ENCODE results near the gene SCAI.

Gene SCAI

DNA sequence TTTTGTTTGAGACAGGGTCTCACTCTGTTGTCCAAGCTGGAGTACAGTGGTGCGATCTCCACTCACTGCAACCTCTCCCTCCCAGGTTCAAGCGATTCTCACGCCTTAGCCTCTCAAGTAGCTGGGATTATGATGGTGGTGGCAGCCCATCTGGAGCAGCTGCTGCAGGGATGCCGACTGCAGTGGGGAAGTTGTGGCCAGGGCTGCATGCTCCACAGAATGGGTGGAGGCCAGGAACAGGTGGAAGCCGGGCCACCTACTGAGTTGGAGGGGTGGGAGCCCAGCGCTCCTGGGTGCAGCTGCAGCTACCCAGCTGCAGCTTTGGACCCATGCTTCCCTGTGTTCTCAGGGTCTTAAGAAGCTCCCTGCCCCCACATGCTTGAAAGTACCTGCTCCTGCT lies 99.7 kb downstream of the SCAI start:
- no peak overlapping the region for H3K9ac ChIP-seq (ENCODE audit: low read depth, low read length, poor library complexity, severe bottlenecking)
- TF ChIP-seq, protein P1, sequence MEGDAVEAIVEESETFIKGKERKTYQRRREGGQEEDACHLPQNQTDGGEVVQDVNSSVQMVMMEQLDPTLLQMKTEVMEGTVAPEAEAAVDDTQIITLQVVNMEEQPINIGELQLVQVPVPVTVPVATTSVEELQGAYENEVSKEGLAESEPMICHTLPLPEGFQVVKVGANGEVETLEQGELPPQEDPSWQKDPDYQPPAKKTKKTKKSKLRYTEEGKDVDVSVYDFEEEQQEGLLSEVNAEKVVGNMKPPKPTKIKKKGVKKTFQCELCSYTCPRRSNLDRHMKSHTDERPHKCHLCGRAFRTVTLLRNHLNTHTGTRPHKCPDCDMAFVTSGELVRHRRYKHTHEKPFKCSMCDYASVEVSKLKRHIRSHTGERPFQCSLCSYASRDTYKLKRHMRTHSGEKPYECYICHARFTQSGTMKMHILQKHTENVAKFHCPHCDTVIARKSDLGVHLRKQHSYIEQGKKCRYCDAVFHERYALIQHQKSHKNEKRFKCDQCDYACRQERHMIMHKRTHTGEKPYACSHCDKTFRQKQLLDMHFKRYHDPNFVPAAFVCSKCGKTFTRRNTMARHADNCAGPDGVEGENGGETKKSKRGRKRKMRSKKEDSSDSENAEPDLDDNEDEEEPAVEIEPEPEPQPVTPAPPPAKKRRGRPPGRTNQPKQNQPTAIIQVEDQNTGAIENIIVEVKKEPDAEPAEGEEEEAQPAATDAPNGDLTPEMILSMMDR (conservative IDR thresholded peaks at IDR 0.05; ENCODE audit: low read length), result no peak
- no peak for TF ChIP-seq EZH2phosphoT487 (IDR thresholded peaks at IDR 0.05; ENCODE audit: borderline replicate concordance)
- no peaks in the 10 kb centered on the region for H3K9me3 ChIP-seq (ENCODE audit: insufficient read depth, low read depth, low read length)
- H3F3A ChIP-seq (ENCODE audit: low read depth), result peaks cover 14% of the 10 kb centered on the region; the same call in 1 of the 2 replicates
- H4K20me1 ChIP-seq (ENCODE audit: insufficient read depth, low read length, poor library complexity, severe bottlenecking), result no peaks in the 10 kb centered on the region
- H3K4me1 ChIP-seq (ENCODE audit: insufficient read depth, low read length, poor library complexity, severe bottlenecking), result peaks cover 31% of the 10 kb centered on the region
- no peak overlapping the region for H2AFZ ChIP-seq (ENCODE audit: low read length)
- H3K36me3 ChIP-seq (ENCODE audit: insufficient read depth, low read length), result peaks cover 34% of the 10 kb centered on the region; the same call in 1 of the 2 replicates
- H3K79me2 ChIP-seq (ENCODE audit: insufficient read depth, low read length), result peaks cover 29% of the 10 kb centered on the region; the same call in 1 of the 2 replicates
- no peak overlapping the region for H3K4me3 ChIP-seq (ENCODE audit: low read length, poor library complexity, severe bottlenecking)
- no peaks in the 10 kb centered on the region for H3K27me3 ChIP-seq (ENCODE audit: insufficient read depth, low read length, poor library complexity, severe bottlenecking)
- H3K4me2 ChIP-seq (ENCODE audit: low read depth, low read length, poor library complexity, severe bottlenecking), result no peak overlapping the region
- H3K9me2 ChIP-seq (replicated peaks; ENCODE audit: low read depth, low read length), result no peaks in the 10 kb centered on the region

DNA sequence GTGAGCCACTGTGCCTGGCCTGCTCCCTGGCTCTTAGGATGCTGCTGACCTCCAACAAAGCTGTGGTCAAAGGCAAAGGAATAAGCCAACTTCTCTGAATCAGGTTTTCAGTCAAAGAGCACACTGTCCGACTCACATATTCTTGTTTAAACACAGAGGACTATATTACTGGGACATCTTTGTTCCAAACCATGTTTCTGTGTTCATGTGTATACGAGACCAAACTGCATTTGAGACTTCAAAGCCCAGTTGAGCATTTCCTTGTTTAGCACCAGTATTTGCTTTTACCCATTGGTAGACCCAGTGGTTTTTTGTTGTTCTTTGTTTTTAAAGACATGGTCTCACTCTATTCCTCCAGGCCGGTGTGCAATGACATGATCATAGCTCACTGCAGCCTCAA lies 100.2 kb downstream of the SCAI start:
- Histone ChIP-seq H2AFZ (ENCODE audit: low read length) (no peak overlapping the region), H4K20me1 (ENCODE audit: insufficient read depth, low read length, poor library complexity, severe bottlenecking) (no peaks in the 10 kb centered on the region), H3K79me2 (ENCODE audit: insufficient read depth, low read length) (peaks cover 29% of the 10 kb centered on the region; the same call in 1 of the 2 replicates), H3K4me1 (ENCODE audit: insufficient read depth, low read length, poor library complexity, severe bottlenecking) (peaks cover 35% of the 10 kb centered on the region), H3K9ac (ENCODE audit: low read depth, low read length, poor library complexity, severe bottlenecking) (no peak overlapping the region), H3K9me3 (ENCODE audit: insufficient read depth, low read depth, low read length) (no peaks in the 10 kb centered on the region), H3K9me2 (replicated peaks; ENCODE audit: low read depth, low read length) (no peaks in the 10 kb centered on the region), H3K27me3 (ENCODE audit: insufficient read depth, low read length, poor library complexity, severe bottlenecking) (no peaks in the 10 kb centered on the region), H3F3A (ENCODE audit: low read depth) (peaks cover 16% of the 10 kb centered on the region; the same call in 1 of the 2 replicates), H3K36me3 (ENCODE audit: insufficient read depth, low read length) (peaks cover 31% of the 10 kb centered on the region; the same call in 1 of the 2 replicates), H3K4me2 (ENCODE audit: low read depth, low read length, poor library complexity, severe bottlenecking) (no peak overlapping the region), H3K4me3 (ENCODE audit: low read length, poor library complexity, severe bottlenecking) (no peak overlapping the region)
- TF ChIP-seq, protein P1 (conservative IDR thresholded peaks at IDR 0.05; ENCODE audit: low read length), result no peak
- no peak for TF ChIP-seq EZH2phosphoT487 (IDR thresholded peaks at IDR 0.05; ENCODE audit: borderline replicate concordance)

DNA sequence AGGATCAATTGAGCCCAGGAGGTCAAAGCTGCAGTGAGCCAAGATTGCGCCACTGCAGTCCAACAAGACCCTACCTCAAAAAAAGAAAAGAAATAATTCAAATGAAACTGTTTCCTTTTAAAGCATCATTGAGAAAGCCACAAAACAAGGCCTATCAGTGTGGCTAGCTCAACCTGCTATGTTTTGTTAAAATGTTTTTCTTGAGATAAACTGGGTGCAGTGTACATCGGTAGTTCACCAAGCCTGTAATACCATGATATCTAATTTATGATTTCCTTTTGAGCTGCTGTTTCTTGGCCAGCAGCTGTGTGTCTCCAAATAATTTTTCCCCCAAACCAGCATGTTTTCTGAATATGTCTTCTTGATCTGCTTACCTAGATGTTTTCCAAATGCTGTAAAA lies 105.2 kb downstream of the SCAI start:
- Histone ChIP-seq H3K9me3 (ENCODE audit: insufficient read depth, low read depth, low read length) (no peaks in the 10 kb centered on the region), H3K36me3 (ENCODE audit: insufficient read depth, low read length) (no peaks in the 10 kb centered on the region), H4K20me1 (ENCODE audit: insufficient read depth, low read length, poor library complexity, severe bottlenecking) (no peaks in the 10 kb centered on the region), H3K9ac (ENCODE audit: low read depth, low read length, poor library complexity, severe bottlenecking) (peak overlapping the region; percentile 60), H3K4me2 (ENCODE audit: low read depth, low read length, poor library complexity, severe bottlenecking) (peak overlapping the region; percentile 63), H2AFZ (ENCODE audit: low read length) (no peak overlapping the region), H3K27me3 (ENCODE audit: insufficient read depth, low read length, poor library complexity, severe bottlenecking) (no peaks in the 10 kb centered on the region), H3K79me2 (ENCODE audit: insufficient read depth, low read length) (peaks cover 33% of the 10 kb centered on the region; the same call in 1 of the 2 replicates), H3K4me1 (ENCODE audit: insufficient read depth, low read length, poor library complexity, severe bottlenecking) (peaks cover 51% of the 10 kb centered on the region), H3K9me2 (replicated peaks; ENCODE audit: low read depth, low read length) (no peaks in the 10 kb centered on the region), H3K4me3 (ENCODE audit: low read length, poor library complexity, severe bottlenecking) (peak overlapping the region; percentile 37), H3F3A (ENCODE audit: low read depth) (peaks cover 28% of the 10 kb centered on the region)
- no peak for TF ChIP-seq EZH2phosphoT487 (IDR thresholded peaks at IDR 0.05; ENCODE audit: borderline replicate concordance)
- TF ChIP-seq, protein P1 (conservative IDR thresholded peaks at IDR 0.05; ENCODE audit: low read length), result no peak

All from Loucy (cell line).